Lower leg skin (tissue), 4 donors: Measurements from ENCODE around the gene OR9Q1. TPM values are rescaled to one million over a fixed set of nuclear protein-coding genes. Genes with fewer than 3 reads are reported as not detected.

Experiments used
- DNase-seq, 2 donors: peaks; one replicate each; pipeline ENCODE4 v3.0.0-alpha.2; 2019; ENCODE audit warnings: low spot score in 2 of 2
- H3K4me3 ChIP-seq: fragments of 200-600 bp; sonication (generic); 2 replicates; pipeline ENCODE4 v1.5.1; 2017; ENCODE audit warnings: mild to moderate bottlenecking, low read depth; ENCODE audit not compliant: poor library complexity, severe bottlenecking
- CTCF ChIP-seq, 3 donors: fragments of 450-650 bp; IDR thresholded peaks; one replicate each; pipeline ENCODE4 v1.5.1; 2016; ENCODE audit warnings: antibody characterized with exemption in 3 of 3, mild to moderate bottlenecking in 3 of 3, moderate library complexity in 2 of 3
- POLR2A ChIP-seq, 2 donors: fragments of 450-650 bp; IDR thresholded peaks; one replicate each; pipeline ENCODE4 v1.6.1; 2016 to 2017; ENCODE audit warnings: antibody characterized with exemption in 2 of 2, mild to moderate bottlenecking in 1 of 2, moderate library complexity in 1 of 2
- WGBS, 2 donors: methylation state at CpG; one replicate each; pipeline ENCODE4 v1.1.5; 2018; 5-methylcytosine and 5-hydroxymethylcytosine counted together
- intact Hi-C: fragments of 100-400 bp; cut with DNase I; formaldehyde crosslinking; loops from one replicate; pipeline ENCODE4 v1.15.0; 2023; ENCODE audit warnings: low total_unique reads
- total RNA-seq, 4 donors: library from RNA; depleted of rRNA; stranded (reverse); fragments of >200 nt; gene quantifications; one replicate each; pipeline ENCODE4 v1.1.0, GENCODE V29; 2016

The OR9Q1 gene
- total RNA-seq, 4 donors from 2014 or later = not detected

DNA sequence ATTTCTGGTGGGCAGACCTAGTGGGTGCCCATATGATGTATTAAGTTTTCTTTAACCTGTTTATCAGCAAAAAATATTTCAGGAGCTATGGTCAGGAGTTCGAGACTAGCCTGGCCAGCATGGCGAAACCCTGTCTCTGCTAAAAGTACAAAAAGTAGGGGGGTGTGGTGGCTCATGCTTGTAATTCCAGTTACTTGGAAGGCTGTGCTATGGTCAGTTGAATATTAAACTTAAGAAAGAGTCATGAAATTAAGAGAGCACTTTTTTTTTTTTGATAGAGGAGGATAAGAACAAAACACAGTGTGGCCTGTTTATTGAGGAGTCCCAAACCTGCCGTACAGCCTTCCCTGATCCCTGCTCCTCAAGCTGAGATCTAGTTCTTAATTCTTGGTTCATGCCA is 36.9 kb downstream of the OR9Q1 start:
- TF ChIP-seq POLR2A (IDR thresholded peaks at IDR 0.05) (no peak), CTCF (IDR thresholded peaks at IDR 0.05) (no peak)
- intact Hi-C loops = no loop called here
- no peak overlapping the region for H3K4me3 ChIP-seq
- no peak for DNase-seq
- 92 to 96% methylated on average over 3 of the region's 3 CpGs for WGBS, 2 donors

DNA sequence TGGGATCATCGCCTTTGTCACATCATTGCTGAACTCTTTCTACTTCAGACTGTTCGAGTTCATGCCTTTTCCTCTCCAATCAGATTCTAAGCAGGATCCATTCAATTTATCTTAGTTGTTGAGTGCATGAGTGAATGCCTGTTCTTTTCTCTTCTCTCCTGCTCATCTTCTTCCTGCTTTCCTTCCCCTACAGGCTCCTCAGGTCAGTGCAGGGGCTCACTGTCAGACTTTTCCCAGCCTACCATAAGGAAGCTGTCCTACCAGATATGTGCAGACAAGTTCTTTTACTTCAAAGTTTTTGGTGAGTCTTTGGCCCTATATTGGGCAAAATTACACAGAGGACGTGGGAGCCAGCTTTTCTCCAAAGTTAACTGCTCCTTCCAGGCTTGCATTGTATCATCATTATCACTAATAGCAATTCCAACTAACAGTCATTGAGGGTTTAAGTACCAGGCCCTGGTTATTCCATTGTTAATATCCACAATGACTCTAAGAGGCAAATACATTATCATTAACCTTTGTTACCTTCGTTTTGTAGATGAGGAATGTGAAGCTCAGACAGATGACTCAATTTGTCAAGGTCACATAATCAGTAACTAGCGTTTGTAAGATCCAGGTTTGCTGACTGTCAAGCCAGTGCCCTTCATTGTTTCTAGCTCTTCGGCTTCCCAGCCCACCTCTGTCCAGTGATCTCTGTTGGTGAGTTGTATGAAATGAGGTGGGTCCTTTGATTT is 37.4 kb downstream of the OR9Q1 start:
- intact Hi-C loops = no loop called here
- WGBS, 2 donors = 71 to 74% methylated on average over 6 of the region's 6 CpGs
- no peak overlapping the region for H3K4me3 ChIP-seq
- DNase-seq = no peak
- TF ChIP-seq POLR2A (IDR thresholded peaks at IDR 0.05) (no peak), CTCF (IDR thresholded peaks at IDR 0.05) (no peak)

GRCh38 chr11:58061813-58062212 is 38.1 kb downstream of the OR9Q1 start:
- intact Hi-C loops = no loop called here
- TF ChIP-seq POLR2A (IDR thresholded peaks at IDR 0.05) (no peak), CTCF (IDR thresholded peaks at IDR 0.05) (no peak)
- no peak overlapping the region for H3K4me3 ChIP-seq
- 41 to 57% methylated on average over 6 of the region's 6 CpGs for WGBS, 2 donors
- no peak for DNase-seq

- intact Hi-C loops = no loop called here
- TF ChIP-seq POLR2A (IDR thresholded peaks at IDR 0.05) = no peak
- TF ChIP-seq CTCF (IDR thresholded peaks at IDR 0.05) = no peak
- no peak overlapping the region for H3K4me3 ChIP-seq
- WGBS, 2 donors = 63 to 71% methylated on average over 5 of the region's 5 CpGs
- DNase-seq = no peak
Measured at GRCh38 chr11:58067685-58068084, 44.0 kb downstream of the OR9Q1 start.

GRCh38 chr11:58068655-58069054 is 45.0 kb downstream of the OR9Q1 start:
- no peak overlapping the region for H3K4me3 ChIP-seq
- TF ChIP-seq CTCF (IDR thresholded peaks at IDR 0.05) (no peak), POLR2A (IDR thresholded peaks at IDR 0.05) (no peak)
- DNase-seq = no peak
- intact Hi-C loops = no loop called here
- WGBS, 2 donors = 81 to 91% methylated on average over 6 of the region's 6 CpGs

DNA sequence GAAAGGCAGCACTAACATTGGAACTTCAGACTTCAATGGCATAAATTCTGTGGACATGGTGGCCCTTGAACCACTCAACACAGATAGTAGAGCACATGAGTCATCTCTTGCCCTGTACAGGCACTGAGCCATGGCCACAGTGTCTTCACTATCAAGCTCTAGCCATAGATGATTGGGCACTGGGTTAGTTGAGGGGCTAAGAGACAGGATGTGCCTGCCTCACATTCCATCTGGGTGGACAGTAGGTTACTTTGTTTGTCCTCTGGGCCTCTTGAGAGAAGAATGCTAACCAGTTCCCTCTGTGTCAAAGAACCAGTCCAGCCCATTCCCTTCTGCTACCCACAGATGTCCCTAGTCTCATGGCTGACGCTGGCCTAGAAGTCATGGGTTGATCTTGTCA is 46.9 kb downstream of the OR9Q1 start:
- no peak for TF ChIP-seq POLR2A (IDR thresholded peaks at IDR 0.05)
- TF ChIP-seq CTCF (IDR thresholded peaks at IDR 0.05) = no peak
- 83 to 85% methylated on average over 1 of the region's 1 CpG for WGBS, 2 donors
- DNase-seq = no peak
- H3K4me3 ChIP-seq = no peak overlapping the region
- intact Hi-C loops = no loop called here
